A549 treated with AZD9567 at 1 μM for 4 hours (cell line): ENCODE results near the gene CRYBG2. TPM values are rescaled to one million over a fixed set of nuclear protein-coding genes. Genes with fewer than 3 reads are reported as not detected.

Experiments used
- total RNA-seq: library from RNA; stranded (reverse); fragments of 200-300 nt; extraction: Qiagen RNA extraction; gene quantifications from 5 replicates; pipeline ENCODE4 v1.2.3, GENCODE V29; 2022; ENCODE audit not compliant: insufficient read depth

The CRYBG2 gene, protein sequence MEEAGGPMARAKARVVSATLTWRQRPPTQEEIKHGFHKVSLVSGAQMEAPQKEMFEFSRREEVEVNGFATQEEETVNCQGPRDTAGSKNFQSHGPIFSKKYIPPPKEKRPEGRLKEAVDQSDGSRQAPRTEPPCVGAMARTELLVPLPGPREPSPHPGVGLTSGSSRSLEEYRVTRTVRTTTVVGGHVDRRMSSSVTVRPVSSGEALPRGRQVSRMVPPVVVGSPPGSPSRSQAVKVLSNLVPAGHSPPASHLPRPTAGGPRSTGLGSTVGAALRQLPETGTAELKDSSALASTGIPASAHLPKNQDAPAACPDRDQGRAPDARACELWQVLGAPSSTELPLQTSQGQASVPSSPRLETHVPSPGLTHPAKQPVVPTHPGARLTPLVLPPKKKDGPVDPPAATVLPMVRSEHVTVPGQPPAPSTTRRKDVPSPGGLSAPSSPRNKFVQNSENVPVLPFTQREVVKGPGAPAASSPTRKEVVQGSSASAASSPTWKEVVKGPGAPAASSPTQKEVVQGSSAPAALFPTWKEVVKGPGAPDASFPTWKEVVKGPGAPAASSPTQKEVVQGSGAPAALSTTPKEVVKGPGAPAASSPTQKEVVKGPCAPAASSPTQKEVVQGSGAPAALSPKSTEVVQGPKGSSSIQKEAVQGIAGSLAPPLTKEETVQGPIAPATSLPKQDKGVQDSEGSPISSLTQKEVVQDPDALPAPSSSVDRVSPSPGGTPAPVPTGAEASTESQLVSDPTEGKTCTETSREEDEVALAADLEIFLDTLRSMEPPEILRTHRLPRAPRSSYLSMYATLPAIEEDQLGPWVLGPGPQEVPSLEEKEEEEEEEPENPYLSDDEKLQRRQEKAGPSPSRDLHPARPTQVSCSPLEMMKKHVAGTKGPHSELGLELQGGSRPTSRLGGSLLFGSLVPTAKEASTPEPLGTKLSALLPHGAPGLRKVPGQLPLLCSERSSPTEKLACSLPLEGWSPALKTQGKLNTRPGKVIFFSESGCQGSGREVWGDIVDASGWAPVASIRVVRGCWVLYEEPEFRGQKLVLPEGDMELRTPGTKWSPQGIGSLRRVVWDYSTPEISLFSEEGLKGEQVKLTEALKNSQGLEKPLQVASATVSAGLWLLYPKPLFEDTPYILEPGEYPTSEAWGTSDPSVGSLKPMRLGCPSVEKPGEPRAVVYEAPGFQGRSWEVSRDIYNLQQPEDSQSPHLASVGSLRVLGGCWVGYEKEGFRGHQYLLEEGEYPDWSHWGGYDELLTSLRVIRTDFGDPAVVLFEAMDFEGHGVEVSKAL (N-terminal part only)
- total RNA-seq, result 0.40 to 1.7 TPM (median 0.96 TPM) in 5 replicates

DNA sequence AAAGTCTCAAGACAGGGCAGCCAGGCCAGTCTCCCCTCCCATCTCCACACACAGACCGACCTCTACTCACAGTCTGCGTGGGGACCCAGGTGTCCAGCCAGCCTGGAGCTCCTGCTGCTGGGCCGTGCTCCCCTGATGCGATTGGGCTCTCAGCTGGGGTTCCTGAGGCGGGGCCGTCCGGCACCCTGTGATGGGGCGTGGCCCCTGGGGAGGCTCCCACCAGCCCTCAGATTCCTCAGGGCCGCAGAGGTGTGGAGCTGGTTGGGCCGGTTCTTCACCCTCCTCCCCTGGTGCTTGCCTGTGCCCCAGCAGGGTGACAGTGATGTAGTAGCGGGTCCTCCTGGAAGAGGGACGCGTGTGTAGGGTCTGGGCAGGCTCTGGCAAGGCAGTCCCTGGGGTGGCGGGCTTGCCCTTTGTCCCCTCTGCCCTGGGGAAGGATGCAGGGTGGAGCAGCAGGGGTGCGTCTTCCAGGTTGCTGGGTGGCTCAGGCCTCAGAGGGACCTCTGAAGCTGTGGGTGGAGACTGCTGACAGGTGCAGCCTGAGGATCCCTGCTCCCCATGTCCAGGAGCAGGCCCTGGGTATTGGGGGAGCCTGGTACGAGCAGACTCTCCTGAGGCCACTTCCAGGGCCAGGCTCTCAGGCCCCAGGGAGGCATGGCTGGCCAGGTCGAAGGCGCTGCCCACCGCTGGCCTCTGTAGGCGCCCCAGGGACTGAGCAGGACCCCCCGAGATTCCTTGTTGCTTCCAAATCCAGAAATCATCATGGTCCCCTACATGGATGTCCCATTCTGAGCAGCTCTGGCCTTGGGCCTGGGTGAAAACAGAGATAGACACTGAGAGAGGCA, at the start of gene CRYBG2:
CRYBG2 (minus strand) TSS at position 155 of the 845 bp plus-strand sequence. CDS start 7,473 bp downstream, outside the sequence.

DNA sequence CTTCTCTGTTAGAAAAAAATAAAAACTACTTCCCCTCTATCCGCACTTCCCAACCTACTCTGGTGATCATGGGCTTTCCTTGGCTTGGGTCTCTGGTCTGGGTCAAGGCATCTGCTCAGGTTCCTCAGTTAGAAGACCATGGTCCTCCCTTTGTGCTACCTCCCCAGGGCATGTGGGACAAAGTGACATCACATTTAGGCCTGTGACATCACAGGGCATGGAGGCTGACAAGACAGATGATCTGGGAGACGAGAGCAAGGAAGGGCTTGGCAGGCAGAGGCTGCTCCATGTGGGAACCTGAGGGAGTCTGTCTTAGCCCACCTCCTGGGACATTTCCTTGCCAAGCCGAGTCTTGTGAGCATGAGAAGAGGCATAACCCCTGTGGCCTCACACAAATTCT, 18.7 kb upstream of the CRYBG2 start, which contains the start of gene ZNF683:
ZNF683 (minus strand) TSS at position 140 of the 400 bp plus-strand sequence. CDS start 4,179 bp downstream, outside the sequence.

GRCh38 chr1:26317612-26318337, 36.2 kb downstream of the CRYBG2 start, which contains the start of gene CD52:
TSS of gene CD52 (plus strand) at chr1:26317958. CDS start at chr1:26318018, 60 bp downstream.

DNA sequence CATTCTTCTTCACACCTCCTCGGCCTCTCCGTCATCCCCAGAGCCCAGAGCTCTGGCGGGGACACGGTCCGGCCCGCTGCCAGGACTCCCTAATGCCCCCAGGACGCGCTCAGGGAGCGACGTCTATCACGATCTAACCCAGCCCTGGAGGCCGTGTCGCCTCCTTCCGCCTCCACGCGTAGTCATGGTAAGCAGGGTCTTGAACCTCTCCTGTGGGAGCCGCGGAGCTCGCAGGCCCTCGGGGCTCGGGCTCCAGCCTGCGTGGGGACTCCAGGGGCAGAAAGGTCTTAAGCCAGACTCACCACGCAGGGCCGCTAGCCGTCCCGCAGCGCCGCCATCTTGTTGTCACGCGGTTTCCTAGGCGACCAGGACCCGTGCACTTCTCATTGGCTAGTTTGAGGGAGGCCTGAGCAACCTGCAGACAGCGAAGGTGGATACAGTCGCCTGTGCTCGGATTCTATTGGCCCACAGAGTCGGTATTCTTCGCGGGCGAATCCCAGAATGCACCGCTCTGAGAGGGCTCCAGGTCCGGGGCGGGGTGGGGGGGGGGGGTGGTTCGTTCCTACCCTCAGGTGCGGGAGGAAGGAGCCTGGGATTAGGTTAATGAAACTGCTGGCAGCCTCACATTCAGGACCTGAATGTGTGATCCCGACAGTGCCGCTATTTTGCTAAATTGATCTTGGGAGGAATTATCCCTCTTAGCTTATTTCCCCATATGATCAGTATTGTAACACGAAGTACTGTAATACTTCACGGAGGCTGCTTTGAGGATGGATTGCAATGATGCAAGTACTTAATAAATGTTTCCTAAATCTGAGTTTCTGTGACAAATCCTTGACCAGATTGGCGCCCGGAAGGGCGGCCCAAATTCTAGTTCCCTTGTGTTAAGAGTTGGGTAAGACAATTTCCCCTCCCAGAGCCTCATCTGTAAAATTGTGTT, 47.4 kb downstream of the CRYBG2 start, which contains the start of gene UBXN11:
UBXN11 (minus strand) TSS at position 347 of the 940 bp plus-strand sequence. CDS start 3,753 bp downstream, outside the sequence.

DNA sequence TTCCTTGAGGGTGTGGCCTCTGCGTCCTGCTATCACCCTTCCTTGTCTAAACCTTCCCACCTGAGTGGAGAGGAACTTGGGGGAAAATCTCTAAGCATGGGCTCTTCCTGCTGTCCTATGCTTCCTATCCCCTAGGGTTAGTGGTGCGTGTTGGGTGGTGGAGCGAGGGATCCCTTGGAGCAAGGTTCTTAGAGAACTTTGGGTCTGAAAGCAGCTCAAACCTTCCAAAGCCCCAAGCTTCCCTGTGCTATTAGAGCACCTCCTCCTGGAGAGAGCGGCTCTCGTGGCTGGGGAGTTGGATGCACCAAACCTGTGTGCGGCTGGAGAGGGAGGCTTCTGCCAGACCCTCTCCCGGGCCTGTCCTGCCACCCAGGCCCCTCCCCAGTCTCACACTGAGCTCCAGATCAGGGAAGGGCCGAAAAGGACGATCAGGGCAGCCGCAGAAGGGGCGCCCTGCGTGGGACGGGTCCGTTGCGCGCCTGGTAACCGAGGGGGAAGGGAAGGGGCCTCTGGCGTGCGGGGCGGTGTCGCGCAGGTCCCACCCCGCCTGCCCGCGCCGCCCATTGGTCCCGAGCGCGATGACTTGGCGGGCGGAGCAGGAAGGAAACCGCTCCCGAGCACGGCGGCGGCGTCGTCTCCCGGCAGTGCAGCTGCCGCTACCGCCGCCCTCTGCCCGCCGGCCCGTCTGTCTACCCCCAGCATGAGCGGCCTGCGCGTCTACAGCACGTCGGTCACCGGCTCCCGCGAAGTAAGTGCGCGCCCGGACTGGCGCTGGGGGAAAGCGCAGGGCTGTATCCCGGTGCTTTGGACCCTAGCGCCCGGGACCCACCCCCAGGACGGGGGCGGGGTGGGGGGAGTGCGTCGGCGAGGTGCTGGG, 74.2 kb downstream of the CRYBG2 start, which contains the start of gene SH3BGRL3:
SH3BGRL3 (plus strand) TSS at position 631 of the 877 bp plus-strand sequence; CDS start at position 701, 70 bp downstream.

Other genes with a start within 250 kb of the CRYBG2 start
- 1.4 to 2.3 TPM (median 1.8 TPM) in 5 replicates for gene PDIK1L, start 242.3 kb downstream of the CRYBG2 start, total RNA-seq
- 0.03 TPM in 2 of 5 replicates, not detected in the others for gene FAM110D, start 195.1 kb downstream of the CRYBG2 start, total RNA-seq
- not detected in 5 replicates for gene C1orf232, start 185.2 kb downstream of the CRYBG2 start, total RNA-seq
- 54.3 to 72.6 TPM (median 62.2 TPM) in 5 replicates for gene ZNF593, start 184.2 kb downstream of the CRYBG2 start, total RNA-seq
- 0.37 to 1.1 TPM (median 0.47 TPM) in 4 of 5 replicates, not detected in the other for gene ZNF593OS, start 182.3 kb downstream of the CRYBG2 start, total RNA-seq
- 0.15 to 0.43 TPM (median 0.23 TPM) in 4 of 5 replicates, not detected in the other for gene CNKSR1, start 176.6 kb downstream of the CRYBG2 start, total RNA-seq
- not detected in 5 replicates for gene CATSPER4, start 163.5 kb downstream of the CRYBG2 start, total RNA-seq
- gene CEP85, start 119.9 kb downstream of the CRYBG2 start, total RNA-seq, result 10.7 to 14.9 TPM (median 14.5 TPM) in 5 replicates
- 121 to 148 TPM (median 134 TPM) in 5 replicates for gene SH3BGRL3, start 74.0 kb downstream of the CRYBG2 start, total RNA-seq
- gene UBXN11, start 47.5 kb downstream of the CRYBG2 start, total RNA-seq, result 12.6 to 17.6 TPM (median 16.3 TPM) in 5 replicates
- 0.22 TPM in 1 of 5 replicates, not detected in the others for gene CD52, start 36.2 kb downstream of the CRYBG2 start, total RNA-seq
- gene ZNF683, start 18.6 kb upstream of the CRYBG2 start, total RNA-seq, result not detected in 5 replicates
- gene LIN28A, start 56.7 kb upstream of the CRYBG2 start, total RNA-seq, result not detected in 5 replicates
- gene DHDDS, start 78.2 kb upstream of the CRYBG2 start, total RNA-seq, result 23.0 to 26.6 TPM (median 24.6 TPM) in 5 replicates
- 325 to 425 TPM (median 354 TPM) in 5 replicates for gene HMGN2, start 118.3 kb upstream of the CRYBG2 start, total RNA-seq
- gene RPS6KA1, start 175.6 kb upstream of the CRYBG2 start, total RNA-seq, result 15.5 to 17.6 TPM (median 16.2 TPM) in 5 replicates